ENCODE data around the gene ABCD1. TPM values are rescaled to one million over a fixed set of nuclear protein-coding genes. Genes with fewer than 3 reads are reported as not detected.

ABCD1 gene
- total RNA-seq, 4 donors from 2014 or later: 19.9 to 54.6 (median 34.5) TPM

DNA sequence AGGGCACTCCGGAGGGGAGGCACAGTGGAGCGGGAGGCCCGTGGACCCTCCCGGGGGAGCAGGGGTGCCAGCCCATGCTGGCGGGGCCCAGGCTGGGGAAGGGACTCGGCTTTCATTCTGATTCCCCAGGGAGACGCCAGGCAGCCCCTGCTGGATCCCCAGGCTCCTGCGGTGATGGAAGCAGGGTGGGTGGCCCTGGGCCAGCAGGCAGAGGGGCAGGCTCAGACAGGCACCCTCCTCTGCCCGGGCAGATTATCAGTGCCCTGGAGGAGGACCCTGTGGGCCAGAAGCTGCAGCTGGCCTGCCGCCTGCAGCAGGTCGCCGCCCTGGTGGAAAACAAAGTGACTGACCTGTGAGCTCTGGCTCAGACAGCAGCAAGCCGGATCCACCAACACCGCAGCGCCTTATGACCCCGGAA is 54.0 kb downstream of the ABCD1 start:
- Histone ChIP-seq H3K9me3 (no peaks in the 10 kb centered on the region), H3K36me3 (no peaks in the 10 kb centered on the region), H3K27me3 (no peaks in the 10 kb centered on the region), H3K4me3 (no peak overlapping the region), H3K4me1 (peaks cover 0 to 30% of the 10 kb centered on the region in 2 donors), H3K27ac (peak overlapping the region in 2 of 4 donors; percentile 88 to 94)
- in situ Hi-C loops (cut with MboI; ENCODE audit: low sequenced_read_pairs in 4 of 4) (loop anchor here in 3 of 4 donors (25.0 kb wide), 2 partner anchors 159 to 184 kb away; partner anchors contain the start of genes HCFC1 (in 2 of the 3), TMEM187 (in 2 of the 3), ARHGAP4 (in 1 of the 3) and NAA10 (in 1 of the 3)), intact Hi-C loops (cut with DNase I; ENCODE audit: low total_unique reads) (no loop called here)
- DNase-seq: peak in 1 of 2 donors; percentile 35
- TF ChIP-seq, protein P1, sequence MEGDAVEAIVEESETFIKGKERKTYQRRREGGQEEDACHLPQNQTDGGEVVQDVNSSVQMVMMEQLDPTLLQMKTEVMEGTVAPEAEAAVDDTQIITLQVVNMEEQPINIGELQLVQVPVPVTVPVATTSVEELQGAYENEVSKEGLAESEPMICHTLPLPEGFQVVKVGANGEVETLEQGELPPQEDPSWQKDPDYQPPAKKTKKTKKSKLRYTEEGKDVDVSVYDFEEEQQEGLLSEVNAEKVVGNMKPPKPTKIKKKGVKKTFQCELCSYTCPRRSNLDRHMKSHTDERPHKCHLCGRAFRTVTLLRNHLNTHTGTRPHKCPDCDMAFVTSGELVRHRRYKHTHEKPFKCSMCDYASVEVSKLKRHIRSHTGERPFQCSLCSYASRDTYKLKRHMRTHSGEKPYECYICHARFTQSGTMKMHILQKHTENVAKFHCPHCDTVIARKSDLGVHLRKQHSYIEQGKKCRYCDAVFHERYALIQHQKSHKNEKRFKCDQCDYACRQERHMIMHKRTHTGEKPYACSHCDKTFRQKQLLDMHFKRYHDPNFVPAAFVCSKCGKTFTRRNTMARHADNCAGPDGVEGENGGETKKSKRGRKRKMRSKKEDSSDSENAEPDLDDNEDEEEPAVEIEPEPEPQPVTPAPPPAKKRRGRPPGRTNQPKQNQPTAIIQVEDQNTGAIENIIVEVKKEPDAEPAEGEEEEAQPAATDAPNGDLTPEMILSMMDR (IDR thresholded peaks at IDR 0.05 in 4 of 5, conservative IDR thresholded peaks at IDR 0.05 in 1 of 5): peak in 2 of 5 experiments; percentile 15 to 24
- TF ChIP-seq POLR2A (IDR thresholded peaks at IDR 0.05): no peak
- ATAC-seq: no peak

DNA sequence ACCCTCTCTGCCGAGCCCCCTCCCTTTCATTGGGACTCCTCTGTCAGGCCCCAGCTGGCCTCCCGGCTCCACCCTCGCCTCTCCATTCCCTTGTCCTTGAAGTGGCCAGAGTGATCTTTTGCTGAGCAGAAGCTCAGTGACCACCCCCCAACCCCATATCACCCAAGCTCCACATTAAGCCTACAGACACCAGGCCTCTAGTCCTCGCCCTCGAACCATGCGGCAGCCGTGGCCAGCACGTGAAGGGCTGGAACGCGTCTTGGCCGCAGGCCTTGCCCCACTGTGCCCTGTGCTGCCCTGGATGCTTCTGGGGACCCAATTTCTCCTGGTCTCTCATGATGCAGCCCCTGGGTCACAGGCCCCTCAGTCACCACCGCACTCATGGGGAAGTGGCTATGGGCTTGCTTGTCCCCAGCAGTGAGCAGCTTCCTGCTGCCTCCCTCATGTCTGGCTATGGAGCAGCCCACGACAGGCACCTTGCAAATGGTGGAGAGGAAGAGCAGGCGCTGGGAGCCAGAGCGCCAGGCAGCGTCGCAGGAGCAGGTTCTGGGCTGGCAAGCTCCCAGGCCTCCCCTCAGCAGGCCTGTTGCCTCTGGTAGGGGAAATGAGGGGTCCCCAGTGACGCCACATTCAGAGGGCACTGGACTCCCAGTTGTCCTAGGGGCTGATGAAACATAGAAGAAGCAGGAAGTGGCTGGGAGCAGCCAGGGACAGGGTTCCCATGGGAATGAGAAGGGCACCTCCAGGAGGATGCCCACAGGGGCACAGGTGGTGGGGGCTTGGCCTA is 55.4 kb downstream of the ABCD1 start:
- Histone ChIP-seq H3K27ac (peak overlapping the region; percentile 88 to 94 (median 90)), H3K4me3 (peak overlapping the region in 2 of 4 donors; percentile 43 to 52), H3K4me1 (peaks cover 0 to 30% of the 10 kb centered on the region in 2 donors), H3K36me3 (no peaks in the 10 kb centered on the region), H3K27me3 (no peaks in the 10 kb centered on the region), H3K9me3 (no peaks in the 10 kb centered on the region)
- intact Hi-C loops (cut with DNase I; ENCODE audit: low total_unique reads) (no loop called here), in situ Hi-C loops (cut with MboI; ENCODE audit: low sequenced_read_pairs in 4 of 4) (loop anchor here in 3 of 4 donors (25.0 kb wide), 2 partner anchors 157 to 182 kb away; partner anchors contain the start of genes HCFC1 (in 2 of the 3), TMEM187 (in 2 of the 3), ARHGAP4 (in 1 of the 3) and NAA10 (in 1 of the 3))
- peak in 1 of 2 donors; percentile 18 for ATAC-seq
- DNase-seq: no peak
- TF ChIP-seq POLR2A (IDR thresholded peaks at IDR 0.05): no peak
- TF ChIP-seq, protein P1 (IDR thresholded peaks at IDR 0.05 in 4 of 5, conservative IDR thresholded peaks at IDR 0.05 in 1 of 5): no peak

DNA sequence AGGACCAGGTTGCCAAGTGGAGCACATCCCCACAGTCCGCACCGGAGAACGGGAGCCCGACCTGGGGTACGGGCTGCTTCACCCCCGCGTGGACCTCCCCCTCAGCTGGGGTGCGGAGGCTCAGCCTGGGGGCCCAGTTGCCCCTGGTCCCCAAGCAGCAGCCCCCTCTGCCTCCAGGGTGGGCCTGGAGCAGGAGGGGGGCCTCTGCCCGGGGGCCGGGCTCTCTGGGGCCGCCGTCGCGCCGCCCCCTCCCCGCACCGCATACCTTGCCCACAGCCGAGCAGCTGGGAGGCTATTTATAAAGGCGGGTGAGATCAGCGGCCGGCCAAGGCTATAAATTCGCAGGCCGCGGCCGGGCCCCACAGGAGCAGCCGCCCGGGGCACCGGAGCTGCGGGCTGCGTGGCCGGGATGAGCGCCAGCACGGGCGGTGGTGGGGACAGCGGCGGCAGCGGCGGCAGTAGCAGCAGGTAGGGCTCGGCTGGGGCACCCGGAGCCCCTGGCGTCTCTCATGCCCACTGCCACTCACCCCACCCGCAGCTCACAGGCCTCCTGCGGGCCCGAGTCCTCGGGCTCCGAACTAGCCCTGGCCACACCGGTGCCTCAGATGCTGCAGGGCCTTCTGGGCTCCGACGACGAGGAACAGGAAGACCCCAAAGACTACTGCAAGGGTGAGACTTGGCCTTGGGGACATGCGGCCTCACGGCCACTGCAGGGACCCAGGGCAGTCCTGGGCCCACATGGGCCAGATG is 56.2 kb downstream of the ABCD1 start, which contains the start of gene SRPK3:
TSS of gene SRPK3 (plus strand) at position 364 of the 750 bp plus-strand sequence. CDS start at position 410, 46 bp downstream.
- Histone ChIP-seq H3K27me3 (no peaks in the 10 kb centered on the region), H3K36me3 (no peaks in the 10 kb centered on the region), H3K4me3 (peak within 1 kb of the TSS; percentile 37 to 52 (median 44)), H3K27ac (peak within 1 kb of the TSS; percentile 88 to 94 (median 90)), H3K9me3 (no peaks in the 10 kb centered on the region), H3K4me1 (peaks cover 0 to 30% of the 10 kb centered on the region in 2 donors)
- TF ChIP-seq POLR2A (IDR thresholded peaks at IDR 0.05): peak; percentile 87 to 92
- TF ChIP-seq, protein P1 (IDR thresholded peaks at IDR 0.05 in 4 of 5, conservative IDR thresholded peaks at IDR 0.05 in 1 of 5): no peak
- in situ Hi-C loops (cut with MboI; ENCODE audit: low sequenced_read_pairs in 4 of 4): loop anchor here in 3 of 4 donors (25.0 kb wide), 2 partner anchors 156 to 181 kb away; partner anchors contain the start of genes HCFC1 (in 2 of the 3), TMEM187 (in 2 of the 3), ARHGAP4 (in 1 of the 3) and NAA10 (in 1 of the 3)
- intact Hi-C loops (cut with DNase I; ENCODE audit: low total_unique reads): loop anchor here (1.0 kb wide), 1 partner anchor 13 kb away; the partner anchor contains the start of genes IDH3G and SSR4
- ATAC-seq: peak; percentile 67 to 77
- DNase-seq: peak; percentile 19 to 72

DNA sequence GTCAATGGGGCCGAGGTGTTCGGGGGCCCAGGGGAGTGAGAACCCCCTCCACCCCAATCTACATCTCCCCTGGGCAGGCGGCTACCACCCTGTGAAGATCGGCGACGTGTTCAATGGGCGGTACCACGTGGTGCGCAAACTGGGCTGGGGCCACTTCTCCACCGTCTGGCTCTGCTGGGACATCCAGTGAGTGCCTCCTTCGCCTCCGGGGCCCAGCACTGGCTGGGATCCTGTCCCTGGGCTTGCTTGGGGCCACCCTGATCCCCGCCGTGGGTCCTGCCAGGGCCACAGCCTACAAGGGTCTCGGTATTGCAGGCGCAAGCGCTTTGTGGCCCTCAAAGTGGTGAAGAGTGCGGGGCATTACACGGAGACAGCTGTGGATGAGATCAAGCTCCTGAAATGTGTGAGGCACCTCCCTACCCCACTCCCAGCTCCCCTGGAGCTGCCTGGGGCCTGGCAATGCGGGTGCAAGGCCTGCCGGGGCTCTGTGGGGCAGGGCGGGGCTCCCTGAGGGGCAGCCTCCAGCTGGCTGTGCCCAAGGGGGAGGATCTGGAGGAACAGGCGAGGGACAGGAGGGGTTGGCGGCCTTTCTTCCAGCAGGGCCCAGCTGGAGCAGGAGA is 56.9 kb downstream of the ABCD1 start:
- H3K9me3 ChIP-seq: no peaks in the 10 kb centered on the region
- intact Hi-C loops (cut with DNase I; ENCODE audit: low total_unique reads): loop anchor here (1.0 kb wide), 2 partner anchors 13 to 17 kb away; partner anchors contain the start of genes IDH3G, PLXNB3 and SSR4
- H3K27ac ChIP-seq: peak overlapping the region; percentile 88 to 94 (median 90)
- H3K4me3 ChIP-seq: peak overlapping the region; percentile 37 to 52 (median 44)
- no peak for TF ChIP-seq POLR2A (IDR thresholded peaks at IDR 0.05)
- TF ChIP-seq, protein P1 (IDR thresholded peaks at IDR 0.05 in 4 of 5, conservative IDR thresholded peaks at IDR 0.05 in 1 of 5): no peak
- ATAC-seq (peak; percentile 73 to 80), DNase-seq (peak; percentile 16 to 61)
- H3K36me3 ChIP-seq: no peaks in the 10 kb centered on the region
- peaks cover 0 to 30% of the 10 kb centered on the region in 2 donors for H3K4me1 ChIP-seq
- H3K27me3 ChIP-seq: no peaks in the 10 kb centered on the region
- in situ Hi-C loops (cut with MboI; ENCODE audit: low sequenced_read_pairs in 4 of 4): loop anchor here in 3 of 4 donors (25.0 kb wide), 2 partner anchors 156 to 181 kb away; partner anchors contain the start of genes HCFC1 (in 2 of the 3), TMEM187 (in 2 of the 3), ARHGAP4 (in 1 of the 3) and NAA10 (in 1 of the 3)
